Lower lobe of right lung (tissue), 2 donors: ENCODE data around the gene PCDH9. TPM values are rescaled to one million over a fixed set of nuclear protein-coding genes. Genes with fewer than 3 reads are reported as not detected.
"Not testable (repeated sequence)": the region's sequence is repeated elsewhere in the genome, so short reads cannot be mapped to it uniquely, and the experiment has no call there.

Experiments used
- ATAC-seq, 2 donors: fragments of 200-7000 bp; cut with Tn5 transposase; one replicate each; pipeline ENCODE4 v1.9.1; 2020 to 2022; ENCODE audit warnings: mild to moderate bottlenecking in 2 of 2, moderate library complexity in 2 of 2
- DNase-seq: peaks from one replicate; pipeline ENCODE4 v3.0.0-alpha.2; 2020
- H3K27ac ChIP-seq: fragments of 200-600 bp; one replicate; pipeline ENCODE4 v1.8.0; 2022
- H3K27me3 ChIP-seq: fragments of 200-600 bp; one replicate; pipeline ENCODE4 v1.8.0; 2022; ENCODE audit warnings: low read depth
- H3K36me3 ChIP-seq: fragments of 200-600 bp; one replicate; pipeline ENCODE4 v1.8.0; 2022; ENCODE audit warnings: mild to moderate bottlenecking
- H3K4me1 ChIP-seq: fragments of 200-600 bp; one replicate; pipeline ENCODE4 v1.8.0; 2022
- H3K4me3 ChIP-seq: fragments of 200-600 bp; one replicate; pipeline ENCODE4 v1.8.0; 2022; ENCODE audit warnings: mild to moderate bottlenecking
- H3K9me3 ChIP-seq: fragments of 200-600 bp; one replicate; pipeline ENCODE4 v1.8.0; 2022
- intact Hi-C: fragments of 100-400 bp; cut with DNase I; formaldehyde crosslinking; loops from one replicate; pipeline ENCODE4 v1.11.0; 2022
- total RNA-seq: library from RNA; stranded (reverse); fragmentation: NEBNext Ultra II Directional; extraction: Animal tissue kit (Norgen Biotek cat#: 25700); gene quantifications from one replicate; pipeline ENCODE4 v1.2.1, GENCODE V29; 2021
- TF ChIP-seq, protein P1 (sequence below): fragments of 200-600 bp; IDR thresholded peaks from one replicate; pipeline ENCODE4 v1.8.0; 2022; ENCODE audit warnings: antibody characterized with exemption, mild to moderate bottlenecking
- donor health status: DM: no; HTN: yes; CAD: no; lungs with severe emphysema.

Gene PCDH9
- total RNA-seq, 1 donor from 2014 or later = 8.9 TPM

DNA sequence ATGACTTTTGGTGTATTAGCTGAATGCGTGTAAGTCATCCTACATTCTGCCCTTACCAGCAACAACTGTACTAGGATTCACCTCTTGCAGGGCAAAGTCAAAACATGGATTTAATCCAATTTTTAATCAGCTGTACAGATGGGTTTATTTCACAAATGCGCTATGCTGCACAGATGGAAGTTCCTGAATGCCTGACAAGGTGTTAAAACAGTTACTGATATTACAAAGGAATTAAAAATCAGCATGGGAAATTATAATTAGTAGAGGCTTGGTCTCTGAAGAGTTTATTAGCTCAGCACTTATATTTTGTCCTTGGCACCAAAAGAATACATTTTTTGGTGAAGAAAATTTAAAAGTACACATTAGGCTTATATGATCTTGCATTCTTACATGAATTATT, 448.9 kb downstream of the PCDH9 start:
- H3K36me3 ChIP-seq = no peaks in the 10 kb centered on the region
- H3K4me1 ChIP-seq = no peaks in the 10 kb centered on the region
- no peak for DNase-seq
- no peaks in the 10 kb centered on the region for H3K27me3 ChIP-seq
- no peak for ATAC-seq
- TF ChIP-seq, protein P1, sequence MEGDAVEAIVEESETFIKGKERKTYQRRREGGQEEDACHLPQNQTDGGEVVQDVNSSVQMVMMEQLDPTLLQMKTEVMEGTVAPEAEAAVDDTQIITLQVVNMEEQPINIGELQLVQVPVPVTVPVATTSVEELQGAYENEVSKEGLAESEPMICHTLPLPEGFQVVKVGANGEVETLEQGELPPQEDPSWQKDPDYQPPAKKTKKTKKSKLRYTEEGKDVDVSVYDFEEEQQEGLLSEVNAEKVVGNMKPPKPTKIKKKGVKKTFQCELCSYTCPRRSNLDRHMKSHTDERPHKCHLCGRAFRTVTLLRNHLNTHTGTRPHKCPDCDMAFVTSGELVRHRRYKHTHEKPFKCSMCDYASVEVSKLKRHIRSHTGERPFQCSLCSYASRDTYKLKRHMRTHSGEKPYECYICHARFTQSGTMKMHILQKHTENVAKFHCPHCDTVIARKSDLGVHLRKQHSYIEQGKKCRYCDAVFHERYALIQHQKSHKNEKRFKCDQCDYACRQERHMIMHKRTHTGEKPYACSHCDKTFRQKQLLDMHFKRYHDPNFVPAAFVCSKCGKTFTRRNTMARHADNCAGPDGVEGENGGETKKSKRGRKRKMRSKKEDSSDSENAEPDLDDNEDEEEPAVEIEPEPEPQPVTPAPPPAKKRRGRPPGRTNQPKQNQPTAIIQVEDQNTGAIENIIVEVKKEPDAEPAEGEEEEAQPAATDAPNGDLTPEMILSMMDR = no peak
- H3K27ac ChIP-seq = no peak overlapping the region
- H3K9me3 ChIP-seq = no peaks in the 10 kb centered on the region
- intact Hi-C loops = no loop called here
- no peak overlapping the region for H3K4me3 ChIP-seq

DNA sequence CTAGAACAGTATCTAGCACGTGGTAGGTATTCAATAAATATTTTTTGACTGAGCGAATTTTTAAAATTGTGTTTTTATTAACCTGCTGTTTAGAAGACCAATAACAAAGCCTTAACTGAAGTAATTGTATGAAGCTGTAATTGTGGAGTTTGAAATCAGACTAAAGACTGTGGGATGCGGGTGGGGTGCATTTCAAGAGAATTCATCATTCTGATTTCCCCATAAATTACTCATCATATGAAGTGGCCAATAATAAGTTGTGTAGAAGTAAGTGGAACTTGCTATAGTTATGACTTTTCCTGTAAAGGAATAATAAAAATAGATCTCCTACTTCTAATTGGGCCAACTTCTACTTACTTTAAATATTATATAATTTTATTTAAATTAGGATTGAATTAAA, 449.3 kb downstream of the PCDH9 start:
- no peaks in the 10 kb centered on the region for H3K4me1 ChIP-seq
- DNase-seq = no peak
- intact Hi-C loops = no loop called here
- ATAC-seq = no peak
- TF ChIP-seq, protein P1 = no peak
- H3K4me3 ChIP-seq = no peak overlapping the region
- no peaks in the 10 kb centered on the region for H3K27me3 ChIP-seq
- H3K36me3 ChIP-seq = no peaks in the 10 kb centered on the region
- no peaks in the 10 kb centered on the region for H3K9me3 ChIP-seq
- H3K27ac ChIP-seq = no peak overlapping the region

DNA sequence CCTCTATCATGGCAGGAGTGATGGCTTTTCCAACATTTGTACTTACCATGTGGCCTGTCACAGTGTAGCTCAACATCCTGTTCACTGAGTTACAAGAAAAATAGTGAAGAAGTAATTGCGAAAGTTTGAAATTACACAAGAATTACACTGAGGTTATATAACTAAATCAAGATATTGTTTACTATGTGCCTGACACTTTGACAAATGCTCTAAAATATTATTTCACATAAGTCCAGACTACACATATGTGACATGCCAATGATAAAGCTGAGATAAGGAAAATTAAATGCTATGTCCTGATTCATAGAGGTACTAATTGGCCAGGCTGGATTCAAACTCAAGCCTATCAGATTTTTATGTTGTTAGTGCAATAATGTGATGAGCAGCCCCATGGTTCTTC, 451.7 kb downstream of the PCDH9 start:
- H3K27me3 ChIP-seq = no peaks in the 10 kb centered on the region
- no peaks in the 10 kb centered on the region for H3K9me3 ChIP-seq
- no peak for DNase-seq
- H3K4me1 ChIP-seq = no peaks in the 10 kb centered on the region
- intact Hi-C loops = no loop called here
- H3K27ac ChIP-seq = no peak overlapping the region
- no peak for ATAC-seq
- no peaks in the 10 kb centered on the region for H3K36me3 ChIP-seq
- H3K4me3 ChIP-seq = no peak overlapping the region
- TF ChIP-seq, protein P1 = no peak

DNA sequence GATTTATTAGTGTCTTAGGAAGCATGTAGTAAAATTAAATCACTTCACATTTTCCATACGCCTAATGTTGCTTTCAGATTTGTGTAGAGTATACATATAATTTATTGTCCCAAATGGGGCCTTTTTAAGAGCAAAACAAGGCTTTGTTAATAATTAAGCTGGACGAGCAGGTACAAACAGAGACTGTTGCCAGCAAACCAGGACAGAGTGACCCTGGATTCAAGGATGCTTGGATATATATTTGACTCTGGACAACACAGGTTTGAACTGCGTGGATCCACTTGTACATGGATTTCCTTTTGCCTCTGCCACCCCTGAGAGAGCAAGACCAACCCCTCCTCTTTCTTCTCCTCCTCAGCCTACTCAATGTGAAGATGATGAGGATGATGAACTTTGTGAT, 454.9 kb downstream of the PCDH9 start:
- ATAC-seq = no peak
- TF ChIP-seq, protein P1 = no peak
- Histone ChIP-seq H3K9me3 (no peaks in the 10 kb centered on the region), H3K27me3 (no peaks in the 10 kb centered on the region), H3K4me3 (no peak overlapping the region), H3K36me3 (no peaks in the 10 kb centered on the region), H3K4me1 (no peaks in the 10 kb centered on the region), H3K27ac (no peak overlapping the region)
- intact Hi-C loops = no loop called here
- no peak for DNase-seq

DNA sequence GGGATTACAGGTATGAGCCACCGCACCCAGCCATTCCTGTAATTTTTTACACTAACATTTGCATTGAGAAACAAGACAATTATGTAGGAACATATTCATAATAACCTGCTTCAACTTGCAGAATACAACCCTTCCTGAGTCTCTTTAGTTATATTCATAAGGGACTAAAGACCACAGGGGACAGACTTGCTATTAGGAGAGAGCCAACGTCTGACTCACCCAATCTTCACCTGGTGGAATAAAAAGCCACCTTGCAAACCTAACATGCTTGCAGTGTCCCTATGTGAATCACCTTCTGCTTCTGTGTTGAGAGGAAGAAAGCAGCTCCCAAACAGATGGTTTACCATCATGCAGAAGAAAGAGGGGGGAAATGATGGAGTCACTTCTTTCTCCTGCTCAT, 456.1 kb downstream of the PCDH9 start:
- Histone ChIP-seq H3K36me3 (no peaks in the 10 kb centered on the region), H3K4me1 (no peaks in the 10 kb centered on the region), H3K27ac (no peak overlapping the region), H3K9me3 (no peaks in the 10 kb centered on the region), H3K4me3 (no peak overlapping the region), H3K27me3 (no peaks in the 10 kb centered on the region)
- ATAC-seq = no peak
- DNase-seq = no peak
- intact Hi-C loops = no loop called here
- TF ChIP-seq, protein P1 = no peak

DNA sequence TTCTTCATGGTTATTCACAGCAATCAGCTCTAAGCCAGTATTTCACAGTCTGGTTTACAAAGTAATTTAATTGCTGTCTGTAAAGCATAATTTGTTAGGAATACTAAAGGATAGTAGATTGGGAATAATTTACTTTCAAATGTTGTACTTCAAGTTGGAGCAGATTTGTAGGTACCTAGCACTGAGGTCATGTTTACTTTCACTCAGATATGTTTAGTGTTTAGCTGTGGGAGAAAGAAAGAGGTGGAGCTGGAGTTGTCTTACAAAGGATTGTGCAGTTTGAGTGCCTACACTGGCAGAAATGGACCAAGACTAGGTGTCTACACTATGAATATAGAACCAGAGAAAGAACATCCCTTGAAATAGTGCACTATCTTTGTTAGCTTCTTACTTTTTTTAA, 464.6 kb downstream of the PCDH9 start:
- H3K9me3 ChIP-seq = peaks cover 13% of the 10 kb centered on the region
- no peaks in the 10 kb centered on the region for H3K36me3 ChIP-seq
- ATAC-seq = no peak
- no peaks in the 10 kb centered on the region for H3K4me1 ChIP-seq
- no peak overlapping the region for H3K4me3 ChIP-seq
- intact Hi-C loops = no loop called here
- TF ChIP-seq, protein P1 = no peak
- no peak overlapping the region for H3K27ac ChIP-seq
- DNase-seq = no peak
- H3K27me3 ChIP-seq = no peaks in the 10 kb centered on the region

DNA sequence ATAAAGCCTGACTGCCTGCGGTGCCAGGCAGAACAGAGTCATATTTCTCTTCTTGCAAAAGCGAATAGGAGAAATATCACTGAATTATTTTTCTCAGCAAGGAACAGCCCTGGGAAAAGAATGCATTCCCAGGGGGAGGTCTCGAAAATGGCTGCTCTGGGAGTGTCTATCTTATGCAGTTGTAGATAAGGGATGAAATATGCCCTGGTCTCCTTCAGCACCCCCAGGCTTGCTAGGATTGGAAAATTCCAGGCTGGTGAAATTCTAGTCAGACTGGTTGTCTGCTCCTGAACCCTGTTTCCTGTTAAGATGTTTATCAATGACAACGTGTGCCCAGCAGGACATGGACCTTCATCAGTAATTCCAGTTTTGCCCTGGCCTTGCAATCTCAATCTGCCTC, 469.5 kb downstream of the PCDH9 start:
- DNase-seq, H3K4me1 ChIP-seq, ATAC-seq, H3K27me3 ChIP-seq, H3K36me3 ChIP-seq, H3K27ac ChIP-seq, intact Hi-C loops, H3K4me3 ChIP-seq: not testable (repeated sequence)
- peaks cover 20% of the 10 kb centered on the region for H3K9me3 ChIP-seq
